GM19372 (cell line): ENCODE results near the gene CDH8.

ENCODE experiments used
- ATAC-seq: cut with Tn5 transposase; IDR thresholded peaks from one replicate; pipeline ENCODE4 v1.9.1; 2021; ENCODE audit warnings: mild to moderate bottlenecking, low read depth, moderate library complexity; ENCODE audit not compliant: unreplicated experiment

Gene CDH8

GRCh38 chr16:62033065-62033464 lies 3.2 kb downstream of the CDH8 start:
- no peak for ATAC-seq

- ATAC-seq = no peak
Observed at GRCh38 chr16:62029947-62030346, 6.3 kb downstream of the CDH8 start.

GRCh38 chr16:62022688-62023087 lies 13.6 kb downstream of the CDH8 start:
- ATAC-seq = no peak

GRCh38 chr16:62021161-62021581 lies 15.1 kb downstream of the CDH8 start:
- ATAC-seq = no peak

GRCh38 chr16:62020681-62021080 lies 15.6 kb downstream of the CDH8 start:
- ATAC-seq = no peak

GRCh38 chr16:62019851-62020250 lies 16.4 kb downstream of the CDH8 start:
- no peak for ATAC-seq

- no peak for ATAC-seq
Observed at GRCh38 chr16:62018301-62019060, 17.8 kb downstream of the CDH8 start.

- no peak for ATAC-seq
Observed at GRCh38 chr16:62014319-62014923, 21.8 kb downstream of the CDH8 start.

GRCh38 chr16:62010186-62010585 lies 26.1 kb downstream of the CDH8 start:
- ATAC-seq = no peak

GRCh38 chr16:61998460-61998859 lies 37.8 kb downstream of the CDH8 start:
- no peak for ATAC-seq

GRCh38 chr16:61993108-61993507 lies 43.1 kb downstream of the CDH8 start:
- no peak for ATAC-seq

GRCh38 chr16:61987474-61988012 lies 48.7 kb downstream of the CDH8 start:
- no peak for ATAC-seq

- no peak for ATAC-seq
Observed at GRCh38 chr16:61969077-61969382, 67.2 kb downstream of the CDH8 start.

- no peak for ATAC-seq
Observed at GRCh38 chr16:61968242-61969076, 67.8 kb downstream of the CDH8 start.

GRCh38 chr16:61957075-61957855 lies 79.0 kb downstream of the CDH8 start:
- ATAC-seq = no peak

GRCh38 chr16:61952841-61953240 lies 83.4 kb downstream of the CDH8 start:
- no peak for ATAC-seq

- no peak for ATAC-seq
Observed at GRCh38 chr16:61948414-61948813, 87.8 kb downstream of the CDH8 start.

GRCh38 chr16:61946019-61946418 lies 90.2 kb downstream of the CDH8 start:
- ATAC-seq = no peak

GRCh38 chr16:61945511-61945910 lies 90.7 kb downstream of the CDH8 start:
- no peak for ATAC-seq

- no peak for ATAC-seq
Observed at GRCh38 chr16:61944004-61944403, 92.2 kb downstream of the CDH8 start.
